Gastrocnemius medialis (tissue), 4 donors: Measurements from ENCODE around the gene HMCN1. TPM values are rescaled to one million over a fixed set of nuclear protein-coding genes. Genes with fewer than 3 reads are reported as not detected.

ENCODE experiments used
- ATAC-seq, 2 donors: fragments of 150-250 bp; one replicate each; pipeline ENCODE4 v1.9.1; 2016
- DNase-seq, 2 donors: peaks; one replicate each; pipeline ENCODE4 v3.0.0-alpha.2; 2019
- H3K27ac ChIP-seq, 4 donors: fragments of 200-600 bp; sonication (generic); 1 replicate in 1 of 4; 2 replicates in 3 of 4; pipeline ENCODE4 v1.5.1; 2016 to 2018; ENCODE audit warnings: mild to moderate bottlenecking in 2 of 4, moderate library complexity in 1 of 4
- H3K27me3 ChIP-seq, 3 donors: fragments of 200-600 bp; sonication (generic) in 2 of 3; 1 replicate in 1 of 3; 2 replicates in 2 of 3; pipeline versions ENCODE4 v1.5.1 to v1.6.0; 2016 to 2019; ENCODE audit warnings: mild to moderate bottlenecking in 1 of 3, moderate library complexity in 1 of 3
- H3K36me3 ChIP-seq, 2 donors: fragments of 200-600 bp; sonication (generic) in 1 of 2; one replicate each; pipeline ENCODE4 v1.5.1; 2017 to 2018
- H3K4me1 ChIP-seq, 2 donors: fragments of 200-600 bp; sonication (generic) in 1 of 2; one replicate each; pipeline ENCODE4 v1.5.1; 2016 to 2017; ENCODE audit warnings: mild to moderate bottlenecking in 2 of 2
- H3K4me3 ChIP-seq, 4 donors: fragments of 200-600 bp; sonication (generic) in 3 of 4; 1 replicate in 1 of 4; 2 replicates in 3 of 4; pipeline ENCODE4 v1.5.1; 2016 to 2019; ENCODE audit warnings: mild to moderate bottlenecking in 2 of 4
- H3K9me3 ChIP-seq, 3 donors: fragments of 200-600 bp; sonication (generic) in 2 of 3; 1 replicate in 1 of 3; 2 replicates in 2 of 3; pipeline ENCODE4 v1.5.1; 2016 to 2019
- POLR2A ChIP-seq, 2 donors: fragments of 450-650 bp; IDR thresholded peaks; one replicate each; pipeline ENCODE4 v1.6.1; 2017; ENCODE audit warnings: antibody characterized with exemption in 2 of 2, mild to moderate bottlenecking in 2 of 2, moderate library complexity in 2 of 2
- in situ Hi-C, 4 donors: fragments of 200-750 bp; cut with MboI; loops; one replicate each; pipeline versions ENCODE4 v1.15.0 to v1.8.0; 2017; ENCODE audit warnings: low sequenced_read_pairs in 4 of 4
- intact Hi-C: fragments of 100-400 bp; cut with DNase I; formaldehyde crosslinking; loops from one replicate; pipeline ENCODE4 v1.15.1; 2023; ENCODE audit warnings: low total_unique reads
- total RNA-seq, 4 donors: library from RNA; depleted of rRNA; stranded (reverse); fragments of >200 nt; gene quantifications; one replicate each; pipeline versions ENCODE4 v1.1.0 to v1.2.3, GENCODE V29; 2016
- TF ChIP-seq, protein P1 (sequence below), 5 experiments: fragments of 450-650 bp in 3 of 5; fragments of 200-600 bp in 2 of 5; sonication (generic) in 2 of 5; IDR thresholded peaks in 4 of 5; conservative IDR thresholded peaks in 1 of 5; 1 replicate in 4 of 5; 2 replicates in 1 of 5; pipeline ENCODE4 v1.5.1; 2016 to 2019; ENCODE audit warnings: antibody characterized with exemption in 5 of 5, mild to moderate bottlenecking in 3 of 5, moderate library complexity in 3 of 5

HMCN1 gene
- total RNA-seq, 4 donors from 2014 or later: 2.6 to 7.5 (median 5.1) TPM

DNA sequence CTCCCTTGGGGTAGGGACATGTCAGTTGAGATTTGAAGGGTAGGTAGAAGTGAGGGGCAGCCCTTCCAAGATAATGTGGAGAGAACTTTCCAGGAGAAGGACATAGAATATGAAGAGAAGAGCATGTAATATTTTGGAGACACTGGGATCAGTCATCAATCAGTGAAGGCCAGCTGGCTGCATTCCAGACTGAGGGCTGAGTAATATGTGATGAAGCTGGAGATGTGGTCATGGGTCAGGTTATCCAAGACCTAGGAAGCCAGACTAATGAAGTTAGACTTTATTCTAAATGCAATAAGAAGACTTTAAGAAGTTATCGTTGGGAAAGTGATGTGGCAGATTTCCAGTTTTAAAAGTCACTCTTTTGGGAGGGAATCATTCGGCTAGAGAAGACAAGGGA, 262.0 kb downstream of the HMCN1 start:
- Histone ChIP-seq H3K4me1 (no peaks in the 10 kb centered on the region), H3K27ac (no peak overlapping the region), H3K9me3 (no peaks in the 10 kb centered on the region), H3K4me3 (no peak overlapping the region), H3K36me3 (no peaks in the 10 kb centered on the region), H3K27me3 (no peaks in the 10 kb centered on the region)
- ATAC-seq: no peak
- peak in 1 of 2 donors; percentile 26 for DNase-seq
- no peak for TF ChIP-seq POLR2A (IDR thresholded peaks at IDR 0.05)
- TF ChIP-seq, protein P1, sequence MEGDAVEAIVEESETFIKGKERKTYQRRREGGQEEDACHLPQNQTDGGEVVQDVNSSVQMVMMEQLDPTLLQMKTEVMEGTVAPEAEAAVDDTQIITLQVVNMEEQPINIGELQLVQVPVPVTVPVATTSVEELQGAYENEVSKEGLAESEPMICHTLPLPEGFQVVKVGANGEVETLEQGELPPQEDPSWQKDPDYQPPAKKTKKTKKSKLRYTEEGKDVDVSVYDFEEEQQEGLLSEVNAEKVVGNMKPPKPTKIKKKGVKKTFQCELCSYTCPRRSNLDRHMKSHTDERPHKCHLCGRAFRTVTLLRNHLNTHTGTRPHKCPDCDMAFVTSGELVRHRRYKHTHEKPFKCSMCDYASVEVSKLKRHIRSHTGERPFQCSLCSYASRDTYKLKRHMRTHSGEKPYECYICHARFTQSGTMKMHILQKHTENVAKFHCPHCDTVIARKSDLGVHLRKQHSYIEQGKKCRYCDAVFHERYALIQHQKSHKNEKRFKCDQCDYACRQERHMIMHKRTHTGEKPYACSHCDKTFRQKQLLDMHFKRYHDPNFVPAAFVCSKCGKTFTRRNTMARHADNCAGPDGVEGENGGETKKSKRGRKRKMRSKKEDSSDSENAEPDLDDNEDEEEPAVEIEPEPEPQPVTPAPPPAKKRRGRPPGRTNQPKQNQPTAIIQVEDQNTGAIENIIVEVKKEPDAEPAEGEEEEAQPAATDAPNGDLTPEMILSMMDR (IDR thresholded peaks at IDR 0.05 in 4 of 5, conservative IDR thresholded peaks at IDR 0.05 in 1 of 5): no peak
- in situ Hi-C loops (no loop called here), intact Hi-C loops (no loop called here)

DNA sequence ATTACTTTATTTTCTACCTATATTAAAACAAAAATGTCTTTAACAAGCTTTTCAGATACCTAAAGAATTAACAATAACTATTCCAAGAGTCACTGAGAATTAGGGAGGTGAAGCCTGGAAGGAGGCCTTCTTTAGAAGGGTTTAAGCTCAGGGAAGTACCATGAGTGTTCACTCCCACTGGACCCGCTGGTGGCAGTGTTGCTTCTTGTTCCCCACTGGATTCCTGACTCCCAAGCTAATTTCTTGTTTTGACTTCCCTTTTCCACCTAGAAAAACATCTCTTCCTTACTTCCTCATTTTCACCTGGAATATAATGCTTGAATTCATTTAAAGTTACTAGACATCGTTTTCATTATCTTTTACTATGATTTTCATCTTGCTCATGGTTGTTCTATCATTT, 264.2 kb downstream of the HMCN1 start:
- H3K4me3 ChIP-seq: no peak overlapping the region
- ATAC-seq (no peak), DNase-seq (no peak)
- no peak overlapping the region for H3K27ac ChIP-seq
- no peaks in the 10 kb centered on the region for H3K4me1 ChIP-seq
- intact Hi-C loops (no loop called here), in situ Hi-C loops (no loop called here)
- H3K27me3 ChIP-seq: no peaks in the 10 kb centered on the region
- H3K36me3 ChIP-seq: no peaks in the 10 kb centered on the region
- TF ChIP-seq POLR2A (IDR thresholded peaks at IDR 0.05): no peak
- TF ChIP-seq, protein P1 (IDR thresholded peaks at IDR 0.05 in 4 of 5, conservative IDR thresholded peaks at IDR 0.05 in 1 of 5): no peak
- no peaks in the 10 kb centered on the region for H3K9me3 ChIP-seq

- Histone ChIP-seq H3K4me1 (no peaks in the 10 kb centered on the region), H3K27me3 (no peaks in the 10 kb centered on the region), H3K27ac (no peak overlapping the region), H3K9me3 (no peaks in the 10 kb centered on the region), H3K4me3 (no peak overlapping the region), H3K36me3 (no peaks in the 10 kb centered on the region)
- ATAC-seq (no peak), DNase-seq (no peak)
- in situ Hi-C loops: no loop called here
- intact Hi-C loops: no loop called here
- TF ChIP-seq POLR2A (IDR thresholded peaks at IDR 0.05): no peak
- TF ChIP-seq, protein P1 (IDR thresholded peaks at IDR 0.05 in 4 of 5, conservative IDR thresholded peaks at IDR 0.05 in 1 of 5): no peak
These were observed 268.2 kb downstream of the HMCN1 start for GRCh38 chr1:186002406-186002805.

GRCh38 chr1:186009039-186009737, 275.0 kb downstream of the HMCN1 start:
- Histone ChIP-seq H3K4me1 (no peaks in the 10 kb centered on the region), H3K9me3 (no peaks in the 10 kb centered on the region), H3K4me3 (no peak overlapping the region), H3K36me3 (no peaks in the 10 kb centered on the region), H3K27me3 (no peaks in the 10 kb centered on the region), H3K27ac (peak overlapping the region in 3 of 4 donors; percentile 9 to 42 (median 32))
- DNase-seq (no peak), ATAC-seq (peak in 1 of 2 donors; percentile 30)
- intact Hi-C loops (no loop called here), in situ Hi-C loops (no loop called here)
- TF ChIP-seq, protein P1 (IDR thresholded peaks at IDR 0.05 in 4 of 5, conservative IDR thresholded peaks at IDR 0.05 in 1 of 5): no peak
